Heart left ventricle (tissue), 16 donors: ENCODE measurements around the gene PAXX. TPM values are rescaled to one million over a fixed set of nuclear protein-coding genes. Genes with fewer than 3 reads are reported as not detected.

Source experiments
- ATAC-seq, 4 donors: fragments of 200-7000 bp; cut with Tn5 transposase; one replicate each; pipeline ENCODE4 v1.9.1; 2020 to 2022; ENCODE audit warnings: moderate library complexity in 4 of 4, mild to moderate bottlenecking in 3 of 4, moderate number of reproducible peaks in 1 of 4
- DNase-seq, 5 donors: peaks; one replicate each; pipeline ENCODE4 v3.0.0-alpha.2; 2020
- H3K27ac ChIP-seq, 12 donors: fragments of 200-600 bp; sonication (generic) in 4 of 12; one replicate each; pipeline versions ENCODE4 v1.5.0 to v1.8.0; 2016 to 2022; ENCODE audit warnings: mild to moderate bottlenecking in 2 of 12
- H3K27me3 ChIP-seq, 9 donors: fragments of 200-600 bp; sonication (generic) in 2 of 9; one replicate each; pipeline versions ENCODE4 v1.5.1 to v1.8.0; 2016 to 2022; ENCODE audit warnings: mild to moderate bottlenecking in 3 of 9
- H3K36me3 ChIP-seq, 9 donors: fragments of 200-600 bp; sonication (generic) in 2 of 9; one replicate each; pipeline versions ENCODE4 v1.5.0 to v1.8.0; 2018 to 2022; ENCODE audit warnings: mild to moderate bottlenecking in 2 of 9
- H3K4me1 ChIP-seq, 12 donors: fragments of 200-600 bp; sonication (generic) in 4 of 12; one replicate each; pipeline versions ENCODE4 v1.5.0 to v1.8.0; 2016 to 2022; ENCODE audit warnings: mild to moderate bottlenecking in 3 of 12
- H3K4me3 ChIP-seq, 12 donors: fragments of 200-600 bp; sonication (generic) in 4 of 12; one replicate each; pipeline versions ENCODE4 v1.5.0 to v1.8.0; 2017 to 2022; ENCODE audit warnings: mild to moderate bottlenecking in 9 of 12, moderate library complexity in 4 of 12
- H3K9me3 ChIP-seq, 12 donors: fragments of 200-600 bp; sonication (generic) in 4 of 12; one replicate each; pipeline versions ENCODE4 v1.5.0 to v1.8.0; 2016 to 2022; ENCODE audit warnings: mild to moderate bottlenecking in 1 of 12
- CTCF ChIP-seq, 12 donors: fragments of 200-600 bp; sonication (generic) in 4 of 12; IDR thresholded peaks; one replicate each; pipeline versions ENCODE4 v1.5.0 to v1.8.0; 2018 to 2022; ENCODE audit warnings: antibody characterized with exemption in 12 of 12, mild to moderate bottlenecking in 5 of 12
- POLR2A ChIP-seq, 2 donors: fragments of 450-650 bp; IDR thresholded peaks; one replicate each; pipeline ENCODE4 v1.6.1; 2017; ENCODE audit warnings: antibody characterized with exemption in 2 of 2, mild to moderate bottlenecking in 2 of 2, moderate library complexity in 2 of 2
- WGBS, 4 donors: extraction: QIAGEN DNeasy Blood & Tissue Kit in 2 of 4; methylation state at CpG; one replicate each; pipeline versions ENCODE4 v1.1.5 to v1.1.7; 2013 to 2018; 5-methylcytosine and 5-hydroxymethylcytosine counted together
- intact Hi-C, 10 donors: fragments of 100-400 bp; cut with DNase I; formaldehyde crosslinking; loops; one replicate each; pipeline versions ENCODE4 v1.11.1 to v1.14.2; 2022
- polyA plus RNA-seq, 2 donors: library from polyadenylated mRNA; stranded (reverse); fragments of 200-250 nt; gene quantifications; one replicate each; pipeline ENCODE4 v1.2.3, GENCODE V29; 2013
- total RNA-seq, 9 donors: library from RNA; depleted of rRNA in 2 of 9; stranded (reverse); fragments of >200 nt in 2 of 9; fragmentation: NEBNext Ultra II Directional in 3 of 9; extraction: Animal tissue kit (Norgen Biotek cat#: 25700) in 3 of 9; gene quantifications; one replicate each; pipeline versions ENCODE4 v1.1.0 to v1.2.4, GENCODE V29; 2016 to 2023
- donor health status: ischemic (EF 13 %, LVEDD 7.1; RV severe dilation, severe dysfunction).
- donor health status: healthy with polysubstance abuse.
- donor health status: DM: no; HTN: yes; CAD: no.
- donor health status: DM: no; HTN: no; CAD: no.
- donor health status: ischemic (EF 25% LVEDD 6.9; RV normal size, moderate dysfunction).
- donor health status: ischemic (EF 25% LVEDD 5.7; RV mildly dilated, moderate dysfunction).
- donor health status: healthy.
- donor health status: DM: yes; HTN: yes; CAD: no.
- donor health status: ischemic (EF 35%, LVEDD 5.7; RV mildly dilated, moderate dysfunction).
- donor health status: nonischemic (EF 11% LVEDD 7.7; RV severe dilation, severe dysfunction).
- donor health status: DM: yes; HTN: yes; CAD: no.
- donor health status: PGD.
- donor health status: ischemic (EF 29% LVEDD 5.4; RV normal size, mild dysfunction).
- donor health status: nonischemic (EF 23%, LVEDD 6.1; RV moderate dilation, normal function).

Gene PAXX
- total and polyA plus RNA-seq, 11 donors: 15.0 to 57.3 (median 20.9) TPM

- TF ChIP-seq POLR2A (IDR thresholded peaks at IDR 0.05): no peak
- no peak for TF ChIP-seq CTCF (IDR thresholded peaks at IDR 0.05)
- H3K4me1 ChIP-seq: no peaks in the 10 kb centered on the region
Measured at GRCh38 chr9:137016436-137016835, 24.2 kb downstream of the PAXX start.

GRCh38 chr9:137017071-137017470, 24.8 kb downstream of the PAXX start:
- no peak for DNase-seq
- 96 to 98% (median 97%) methylated on average over 27 to 28 of the region's 28 CpGs for WGBS, 4 donors
- ATAC-seq: no peak
- Histone ChIP-seq H3K27ac (no peak overlapping the region), H3K4me3 (no peak overlapping the region), H3K9me3 (no peaks in the 10 kb centered on the region), H3K36me3 (peaks cover 0 to 75% (median 42%) of the 10 kb centered on the region in 9 donors), H3K27me3 (no peaks in the 10 kb centered on the region), H3K4me1 (no peaks in the 10 kb centered on the region)
- intact Hi-C loops: loop anchor here in 1 of 10 donors (5.0 kb wide), 1 partner anchor 190 kb away; no protein-coding TSS in a partner anchor
- no peak for TF ChIP-seq POLR2A (IDR thresholded peaks at IDR 0.05)
- TF ChIP-seq CTCF (IDR thresholded peaks at IDR 0.05): no peak

More at GRCh38 chr9:137016436-137016835, 24.2 kb downstream of the PAXX start:
- Histone ChIP-seq H3K36me3 (peaks cover 0 to 82% (median 48%) of the 10 kb centered on the region in 9 donors), H3K4me3 (no peak overlapping the region), H3K27me3 (no peaks in the 10 kb centered on the region), H3K27ac (no peak overlapping the region), H3K9me3 (no peaks in the 10 kb centered on the region)
- DNase-seq: no peak
- ATAC-seq: no peak
- 91 to 98% (median 97%) methylated on average over 6 to 16 of the region's 16 CpGs; no CpG with 5 or more reads in 1 of the 4 donors for WGBS, 4 donors
- intact Hi-C loops: loop anchor here in 1 of 10 donors (5.0 kb wide), 1 partner anchor 189 kb away; no protein-coding TSS in a partner anchor

GRCh38 chr9:137017791-137018497, 25.7 kb downstream of the PAXX start:
- Histone ChIP-seq H3K36me3 (peaks cover 0 to 73% (median 37%) of the 10 kb centered on the region in 9 donors), H3K27ac (no peak overlapping the region), H3K9me3 (no peaks in the 10 kb centered on the region), H3K4me3 (no peak overlapping the region), H3K27me3 (no peaks in the 10 kb centered on the region), H3K4me1 (no peaks in the 10 kb centered on the region)
- ATAC-seq (no peak), DNase-seq (no peak)
- TF ChIP-seq CTCF (IDR thresholded peaks at IDR 0.05) (no peak), POLR2A (IDR thresholded peaks at IDR 0.05) (no peak)
- intact Hi-C loops: loop anchor here in 1 of 10 donors (5.0 kb wide), 1 partner anchor 191 kb away; no protein-coding TSS in a partner anchor
- 89 to 99% (median 94%) methylated on average over 17 to 45 of the region's 45 CpGs for WGBS, 4 donors

- peaks cover 0 to 64% (median 37%) of the 10 kb centered on the region in 9 donors for H3K36me3 ChIP-seq
- H3K4me1 ChIP-seq: no peaks in the 10 kb centered on the region
- no peak overlapping the region for H3K27ac ChIP-seq
- no peaks in the 10 kb centered on the region for H3K27me3 ChIP-seq
- DNase-seq (no peak), ATAC-seq (no peak)
- WGBS, 4 donors: 93 to 94% (median 94%) methylated on average over 23 to 36 of the region's 36 CpGs
- no peak overlapping the region for H3K4me3 ChIP-seq
- TF ChIP-seq POLR2A (IDR thresholded peaks at IDR 0.05) (no peak), CTCF (IDR thresholded peaks at IDR 0.05) (no peak)
- H3K9me3 ChIP-seq: no peaks in the 10 kb centered on the region
- intact Hi-C loops: loop anchor here in 1 of 10 donors (5.0 kb wide), 1 partner anchor 192 kb away; no protein-coding TSS in a partner anchor
Measured at GRCh38 chr9:137018761-137019559, 26.7 kb downstream of the PAXX start.
